ENCODE data around the gene WNT7B.

Gene WNT7B

DNA sequence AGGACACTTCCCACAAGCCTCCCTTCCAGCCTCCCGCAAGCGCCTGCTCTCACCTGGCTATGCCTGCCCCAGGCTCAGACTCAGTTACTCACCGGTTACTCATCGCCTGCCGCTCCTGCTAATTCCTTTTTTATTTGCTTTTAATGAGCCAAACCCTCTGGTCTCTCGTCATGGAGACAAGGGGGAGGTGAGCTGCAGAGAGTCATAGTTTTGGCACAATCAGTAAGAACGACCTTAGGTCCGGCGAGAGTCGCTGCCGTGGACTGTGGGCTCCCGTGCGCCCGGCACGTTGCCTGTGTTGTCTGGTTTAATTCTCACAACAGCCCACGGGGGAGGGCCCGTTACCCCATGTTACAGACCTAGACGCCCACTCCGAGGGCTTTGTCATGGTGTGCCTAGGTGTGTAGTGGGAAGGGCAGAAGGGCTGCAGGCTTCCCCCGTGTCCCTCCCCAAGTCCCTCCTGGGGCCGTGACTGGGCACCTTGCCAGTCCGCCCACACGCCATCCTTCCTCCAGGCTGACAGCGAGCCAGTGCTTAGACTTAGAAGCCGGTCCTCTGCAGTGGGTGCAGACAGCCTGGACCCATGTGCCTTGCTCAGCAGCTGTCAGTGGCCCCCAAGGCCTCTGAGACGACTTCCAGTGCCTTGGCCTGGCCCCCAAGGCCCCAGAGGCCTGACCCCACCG lies 42.2 kb downstream of the WNT7B start:
- H3K27ac ChIP-seq, result peak overlapping the region; percentile 81
- peak; percentile 91 for DNase-seq (ENCODE audit: low read depth, low spot score)

DNA sequence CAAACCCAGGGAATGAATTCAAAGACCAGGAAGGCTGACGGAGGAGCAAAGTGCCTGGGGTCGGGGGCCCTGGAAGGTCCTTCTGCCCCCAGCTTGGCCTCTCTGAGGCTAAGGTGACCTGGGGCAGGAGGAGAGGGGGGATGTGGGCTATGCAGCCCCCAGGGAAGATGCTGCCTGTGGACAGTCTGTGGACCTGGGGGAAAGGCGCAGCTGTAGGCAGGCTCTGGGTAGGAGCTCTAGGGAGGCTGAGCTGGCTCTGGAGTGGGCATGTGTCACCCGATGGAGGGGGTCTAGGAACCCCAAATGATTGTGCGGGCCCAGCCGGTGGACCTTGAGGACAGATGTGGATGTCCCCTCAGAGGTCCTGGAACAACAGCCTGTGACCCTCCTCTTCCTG lies 42.8 kb downstream of the WNT7B start:
- peak overlapping the region; percentile 81 for H3K27ac ChIP-seq
- no peak for DNase-seq (ENCODE audit: low read depth, low spot score)

- H3K27ac ChIP-seq, result no peak overlapping the region
- no peak for DNase-seq (ENCODE audit: low read depth, low spot score)
Measured at GRCh38 chr22:45933506-45934167, 43.3 kb downstream of the WNT7B start.

DNA sequence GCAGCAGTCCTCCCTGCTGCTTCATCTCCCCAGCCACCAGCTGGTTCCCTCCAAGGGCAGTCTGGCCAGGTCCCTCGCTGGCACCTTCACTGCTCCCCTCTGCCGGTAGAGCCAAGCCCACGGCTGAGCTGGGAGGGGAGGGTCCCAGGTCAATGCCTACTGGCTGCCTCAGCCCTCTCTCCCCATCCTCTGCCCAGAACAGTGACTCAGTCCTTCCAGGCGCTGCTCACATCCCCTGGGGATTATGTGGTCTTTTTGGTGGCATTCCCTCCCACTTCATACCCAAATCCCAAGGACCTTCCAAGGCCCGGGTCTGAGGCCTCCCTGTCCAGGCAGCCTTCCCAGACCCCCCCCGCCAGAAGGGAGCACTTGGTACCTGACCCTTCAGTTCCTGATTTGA lies 44.9 kb downstream of the WNT7B start:
- no peak for DNase-seq (ENCODE audit: low read depth, low spot score)
- H3K27ac ChIP-seq, result no peak overlapping the region

DNA sequence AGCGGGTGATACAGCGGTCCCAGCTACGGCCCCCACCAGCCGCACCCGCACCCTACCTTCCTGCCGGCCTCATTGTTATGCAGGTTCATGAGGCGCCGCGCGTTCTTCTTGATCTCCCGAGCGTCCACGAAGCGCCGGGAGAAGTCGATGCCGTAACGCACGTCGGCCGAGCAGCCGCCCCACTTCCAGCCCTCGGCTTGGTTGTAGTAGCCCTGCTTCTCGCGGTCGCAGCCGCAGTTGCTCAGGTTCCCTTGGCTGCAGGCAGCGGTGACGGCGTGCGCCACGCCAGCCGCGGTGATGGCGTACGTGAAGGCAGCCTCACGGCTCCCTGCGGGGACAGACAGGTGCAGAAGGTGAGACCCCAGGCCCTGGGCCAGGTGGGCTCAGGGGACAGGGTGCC lies 45.9 kb downstream of the WNT7B start:
- no peak for DNase-seq (ENCODE audit: low read depth, low spot score)

GRCh38 chr22:45930324-45930723 lies 46.6 kb downstream of the WNT7B start:
- H3K27ac ChIP-seq, result no peak overlapping the region
- DNase-seq (ENCODE audit: low read depth, low spot score), result no peak

More for the DNA sequence above, 45.9 kb downstream of the WNT7B start:
- H3K27ac ChIP-seq, result no peak overlapping the region

- DNase-seq (ENCODE audit: low read depth, low spot score), result no peak
- no peak overlapping the region for H3K27ac ChIP-seq
Measured at GRCh38 chr22:45929649-45930048, 47.3 kb downstream of the WNT7B start.

GRCh38 chr22:45928726-45929368 lies 48.1 kb downstream of the WNT7B start:
- no peak overlapping the region for H3K27ac ChIP-seq
- DNase-seq (ENCODE audit: low read depth, low spot score), result no peak

- no peak overlapping the region for H3K27ac ChIP-seq
- no peak for DNase-seq (ENCODE audit: low read depth, low spot score)
Measured at GRCh38 chr22:45927059-45927458, 49.9 kb downstream of the WNT7B start.

GRCh38 chr22:45926433-45926832 lies 50.5 kb downstream of the WNT7B start:
- H3K27ac ChIP-seq, result peak overlapping the region; percentile 33
- DNase-seq (ENCODE audit: low read depth, low spot score), result no peak

- no peak for DNase-seq (ENCODE audit: low read depth, low spot score)
- peak overlapping the region; percentile 33 for H3K27ac ChIP-seq
Measured at GRCh38 chr22:45925811-45926351, 51.1 kb downstream of the WNT7B start.

GRCh38 chr22:45923835-45924234 lies 53.1 kb downstream of the WNT7B start:
- no peak for DNase-seq (ENCODE audit: low read depth, low spot score)
- no peak overlapping the region for H3K27ac ChIP-seq

- no peak for DNase-seq (ENCODE audit: low read depth, low spot score)
- H3K27ac ChIP-seq, result no peak overlapping the region
Measured at GRCh38 chr22:45923212-45923611, 53.8 kb downstream of the WNT7B start.

GRCh38 chr22:45922661-45923060 lies 54.3 kb downstream of the WNT7B start:
- DNase-seq (ENCODE audit: low read depth, low spot score), result no peak
- H3K27ac ChIP-seq, result no peak overlapping the region

DNA sequence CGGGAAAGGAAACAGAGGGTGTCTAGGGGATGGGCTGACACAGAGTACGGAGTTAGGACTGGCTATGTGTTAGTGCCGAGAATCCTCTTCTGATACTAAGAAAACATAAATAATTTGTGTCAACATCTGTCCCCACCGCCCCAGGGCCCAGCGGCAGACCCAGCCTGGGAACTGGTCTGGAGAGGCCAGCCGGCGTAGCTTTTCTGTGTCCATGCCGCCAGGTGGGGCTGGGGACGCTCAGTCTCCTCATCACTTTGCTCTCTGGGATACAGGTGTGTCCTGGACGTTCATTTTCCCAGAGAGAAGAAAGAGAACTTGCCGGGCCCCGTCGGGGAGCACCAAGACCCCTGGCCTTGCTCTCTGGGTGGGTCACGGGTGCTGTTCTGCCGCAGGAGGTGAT lies 54.7 kb downstream of the WNT7B start:
- no peak for DNase-seq (ENCODE audit: low read depth, low spot score)
- H3K27ac ChIP-seq, result no peak overlapping the region

- peak; percentile 20 for DNase-seq (ENCODE audit: low read depth, low spot score)
Measured at GRCh38 chr22:45919504-45920286, 57.3 kb downstream of the WNT7B start.

GRCh38 chr22:45918459-45919370 lies 58.2 kb downstream of the WNT7B start:
- H3K27ac ChIP-seq, result peak overlapping the region; percentile 79
- peak; percentile 26 for DNase-seq (ENCODE audit: low read depth, low spot score)

More at GRCh38 chr22:45919504-45920286, 57.3 kb downstream of the WNT7B start:
- peak overlapping the region; percentile 79 for H3K27ac ChIP-seq

DNA sequence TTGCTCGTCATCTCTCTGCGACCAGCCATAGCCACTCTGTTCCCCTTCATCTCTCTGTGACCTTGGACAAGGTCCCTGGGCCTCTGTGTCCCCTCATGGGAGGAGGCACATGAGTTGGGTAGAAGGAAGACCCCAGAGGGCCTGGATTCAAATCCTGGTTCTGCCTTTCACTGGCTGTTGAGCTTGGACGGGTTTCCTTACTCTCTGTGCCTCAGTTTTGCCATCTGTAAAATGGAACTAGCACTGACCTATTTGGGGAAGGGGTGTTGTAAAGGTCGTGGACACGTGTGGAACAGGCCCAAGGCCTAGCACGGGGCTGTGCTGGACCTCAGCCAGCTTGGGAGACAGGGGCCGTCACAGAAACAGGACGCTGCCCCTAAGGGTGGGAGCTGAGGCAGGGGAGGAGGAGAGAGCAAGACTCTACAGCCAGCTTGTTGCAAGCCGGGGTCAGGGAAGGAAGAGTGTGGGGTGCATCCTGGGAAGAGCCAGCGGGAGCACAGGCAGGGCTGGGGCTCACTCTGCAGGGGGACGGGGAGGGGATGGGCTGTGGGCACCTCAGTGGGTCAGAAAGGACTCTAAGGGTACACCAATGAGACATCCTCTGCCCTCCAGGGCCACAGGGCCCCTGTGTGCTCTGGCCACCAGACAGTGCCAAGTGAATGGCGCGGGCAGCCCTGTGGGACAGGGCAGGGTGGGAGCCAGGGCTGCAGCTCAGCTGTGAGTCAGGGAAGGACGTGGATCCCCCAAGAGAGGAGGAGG lies 59.1 kb downstream of the WNT7B start:
- DNase-seq (ENCODE audit: low read depth, low spot score), result no peak
- no peak overlapping the region for H3K27ac ChIP-seq

DNA sequence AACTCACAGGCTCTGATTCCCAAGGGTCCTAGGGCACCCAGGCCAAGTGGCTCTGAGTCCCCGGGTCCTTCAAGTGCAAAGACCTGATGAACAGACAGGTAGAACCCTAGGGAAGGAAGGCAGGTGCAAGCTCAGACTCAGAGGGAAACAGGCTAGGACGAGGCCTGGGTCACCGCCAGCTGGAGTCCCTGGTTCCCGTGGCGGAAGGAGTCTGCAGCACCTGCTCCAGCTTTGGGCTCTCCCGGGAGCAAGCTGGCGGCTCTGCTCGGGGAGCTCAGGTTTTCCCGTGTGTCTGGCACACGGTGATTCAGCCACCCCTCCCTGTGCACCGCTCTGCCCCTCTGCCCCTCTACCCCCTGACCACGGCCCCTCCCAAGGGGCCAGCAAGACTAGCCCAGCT lies 59.8 kb downstream of the WNT7B start:
- no peak for DNase-seq (ENCODE audit: low read depth, low spot score)
- H3K27ac ChIP-seq, result no peak overlapping the region

Data from epithelial cell of prostate (primary cell).